HFF-Myc (cell line): Measurements from ENCODE around the gene OR6B1.

Experiments used
- DNase-seq: peaks from one replicate; pipeline ENCODE4 v3.0.0-alpha.2; 2011; ENCODE audit warnings: low read depth; ENCODE audit errors: extremely low read depth
- H3K4me3 ChIP-seq: replicated peaks from 2 replicates; pipeline ENCODE4 v1.5.1; 2011; ENCODE audit warnings: low read depth, mild to moderate bottlenecking, control low read depth, low read length
- CTCF ChIP-seq: IDR thresholded peaks from 2 replicates; pipeline ENCODE4 v1.5.1; 2012; ENCODE audit warnings: mild to moderate bottlenecking, low read depth, low read length, control low read depth; ENCODE audit errors: missing control alignments

Gene OR6B1

GRCh38 chr7:144000020-144000419 lies at the start of gene OR6B1:
Gene OR6B1, plus strand, starts transcription at chr7:144000320. Its CDS starts 3,677 bp downstream, at chr7:144003997.
- no peak for TF ChIP-seq CTCF
- DNase-seq: no peak

GRCh38 chr7:143953421-143953820 lies 46.7 kb upstream of the OR6B1 start:
- TF ChIP-seq CTCF: no peak
- H3K4me3 ChIP-seq: no peak overlapping the region
- no peak for DNase-seq

More at GRCh38 chr7:144000020-144000419, at the start of gene OR6B1:
- no peak within 1 kb of the TSS for H3K4me3 ChIP-seq

- DNase-seq: no peak
- TF ChIP-seq CTCF: no peak
- no peak overlapping the region for H3K4me3 ChIP-seq
These were observed 46.0 kb upstream of the OR6B1 start for GRCh38 chr7:143954135-143954534.

GRCh38 chr7:143954544-143954943 lies 45.6 kb upstream of the OR6B1 start, which contains the start of gene OR2F1:
Gene OR2F1, plus strand, starts transcription at chr7:143954844. Its CDS starts 5,127 bp downstream, at chr7:143959971.
- no peak for TF ChIP-seq CTCF
- DNase-seq: no peak
- no peak within 1 kb of the TSS for H3K4me3 ChIP-seq

- TF ChIP-seq CTCF: no peak
- no peak overlapping the region for H3K4me3 ChIP-seq
- DNase-seq: no peak
These were observed 41.3 kb upstream of the OR6B1 start for GRCh38 chr7:143958781-143959180.

GRCh38 chr7:143960813-143961610 lies 39.1 kb upstream of the OR6B1 start:
- H3K4me3 ChIP-seq: no peak overlapping the region
- DNase-seq: no peak
- TF ChIP-seq CTCF: no peak
